Effector CD8-positive, alpha-beta T cell (primary cell): ENCODE results near the gene PRSS35.
"Not testable (repeated sequence)": the region's sequence is repeated elsewhere in the genome, so short reads cannot be mapped to it uniquely, and the experiment has no call there.

Experiments
- DNase-seq: peaks from one replicate; lab custom pipeline; 2025; lab: John Stamatoyannopoulos, UW

The PRSS35 gene

DNA sequence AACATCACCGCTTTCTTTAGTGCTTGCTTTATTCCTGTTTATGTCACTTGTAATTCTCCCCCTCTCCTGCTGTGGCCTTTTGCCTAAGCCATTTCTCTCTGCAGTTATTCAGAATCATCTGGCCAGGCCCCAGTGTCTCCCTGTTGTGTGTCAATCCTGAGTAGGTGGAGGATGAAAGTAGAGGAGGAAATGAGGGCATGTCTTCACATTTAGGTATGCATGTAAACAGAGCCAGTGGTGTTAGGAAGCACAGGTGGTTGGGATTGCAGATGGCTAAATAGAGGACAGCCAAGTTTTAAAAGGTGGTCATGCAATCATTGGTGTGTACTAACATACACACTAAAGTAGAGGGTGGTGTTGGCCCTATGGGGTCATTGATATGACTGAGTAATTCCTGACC is 5.2 kb downstream of the PRSS35 start:
- DNase-seq: no peak

- DNase-seq: no peak
Measured at GRCh38 chr6:83518816-83519480, 6.6 kb downstream of the PRSS35 start.

GRCh38 chr6:83536034-83536646 is 23.8 kb downstream of the PRSS35 start:
- no peak for DNase-seq

GRCh38 chr6:83536647-83537589 is 24.6 kb downstream of the PRSS35 start:
- no peak for DNase-seq

- no peak for DNase-seq
Measured at GRCh38 chr6:83539678-83540077, 27.3 kb downstream of the PRSS35 start.

- DNase-seq: no peak
Measured at GRCh38 chr6:83546636-83547035, 34.3 kb downstream of the PRSS35 start.

GRCh38 chr6:83550482-83550881 is 38.1 kb downstream of the PRSS35 start:
- not testable (repeated sequence) for DNase-seq

- DNase-seq: not testable (repeated sequence)
Measured at GRCh38 chr6:83551748-83552147, 39.4 kb downstream of the PRSS35 start.

- DNase-seq: no peak
Measured at GRCh38 chr6:83556871-83557270, 44.5 kb downstream of the PRSS35 start.

DNA sequence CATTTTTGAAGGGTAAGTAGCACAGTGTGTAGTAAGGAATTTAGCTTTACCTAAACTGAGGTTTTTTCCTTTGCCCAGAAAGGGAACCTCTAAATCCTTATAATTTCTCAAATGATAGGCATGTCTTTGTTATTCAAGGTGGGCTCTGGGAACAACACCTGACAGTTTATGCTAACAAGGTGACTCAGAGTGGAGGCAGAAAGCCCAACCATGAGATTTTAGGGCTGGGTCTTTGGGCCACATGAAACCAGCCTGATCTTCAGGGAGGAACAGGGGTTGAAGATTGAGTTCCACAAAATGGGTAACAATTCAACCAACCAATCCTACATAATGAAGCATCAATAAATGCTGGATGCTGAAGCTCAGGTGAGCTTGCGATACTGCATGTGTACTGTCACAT is 46.6 kb downstream of the PRSS35 start:
- DNase-seq: no peak

DNA sequence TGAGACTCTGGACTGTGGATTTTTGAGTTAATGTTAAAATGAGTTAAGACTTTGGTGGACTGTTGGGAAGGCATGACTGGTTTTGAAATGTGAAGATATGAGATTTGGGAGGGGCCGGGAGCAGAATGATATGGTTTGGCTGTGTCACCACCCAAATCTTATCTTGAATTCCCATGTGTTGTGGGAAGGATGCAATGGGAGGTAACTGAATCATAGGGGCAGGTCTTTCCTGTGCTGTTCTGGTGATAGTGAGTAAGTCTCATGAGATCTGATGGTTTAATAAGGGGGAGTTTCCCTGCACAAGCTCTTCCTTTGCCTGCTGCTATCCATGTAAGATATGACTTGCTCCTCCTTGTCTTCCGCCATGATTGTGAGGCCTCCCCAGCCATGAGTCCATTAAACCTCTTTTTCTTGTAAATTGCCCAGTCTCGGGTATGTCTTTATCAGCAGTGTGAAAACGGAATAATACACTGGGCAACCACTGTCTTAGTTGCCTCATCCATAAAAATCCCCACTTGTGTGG is 59.4 kb downstream of the PRSS35 start:
- not testable (repeated sequence) for DNase-seq

DNA sequence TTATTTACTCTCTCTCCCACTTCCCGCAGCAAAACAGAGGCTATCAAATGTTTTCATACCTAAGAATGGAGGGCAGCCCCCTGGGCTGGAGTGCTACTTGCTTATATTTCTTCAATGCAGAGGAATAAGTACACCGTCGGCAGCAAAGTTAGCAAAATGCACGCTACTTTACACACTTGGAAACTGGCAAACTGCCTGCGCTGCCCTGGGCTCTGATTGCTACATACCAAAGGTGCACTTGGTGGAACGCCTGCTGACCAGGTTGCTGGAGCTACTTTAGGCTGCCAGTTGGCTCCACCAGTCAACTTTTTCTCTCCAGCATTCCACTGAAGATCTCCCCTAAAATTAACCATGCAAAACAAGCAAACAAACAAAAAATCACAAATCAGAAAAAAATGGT is 62.4 kb downstream of the PRSS35 start:
- no peak for DNase-seq
